ELR (cell line): ENCODE results near the gene LENG9.
"Not testable (repeated sequence)": the region's sequence is repeated elsewhere in the genome, so short reads cannot be mapped to it uniquely, and the experiment has no call there.

Source experiments
- DNase-seq: peaks from one replicate; pipeline ENCODE4 v3.0.0-alpha.2; 2015; ENCODE audit warnings: low read depth

LENG9 gene

GRCh38 chr19:54459282-54460229 is 4.0 kb downstream of the LENG9 start:
- no peak for DNase-seq

GRCh38 chr19:54458648-54459281 is 4.8 kb downstream of the LENG9 start:
- DNase-seq: no peak

DNA sequence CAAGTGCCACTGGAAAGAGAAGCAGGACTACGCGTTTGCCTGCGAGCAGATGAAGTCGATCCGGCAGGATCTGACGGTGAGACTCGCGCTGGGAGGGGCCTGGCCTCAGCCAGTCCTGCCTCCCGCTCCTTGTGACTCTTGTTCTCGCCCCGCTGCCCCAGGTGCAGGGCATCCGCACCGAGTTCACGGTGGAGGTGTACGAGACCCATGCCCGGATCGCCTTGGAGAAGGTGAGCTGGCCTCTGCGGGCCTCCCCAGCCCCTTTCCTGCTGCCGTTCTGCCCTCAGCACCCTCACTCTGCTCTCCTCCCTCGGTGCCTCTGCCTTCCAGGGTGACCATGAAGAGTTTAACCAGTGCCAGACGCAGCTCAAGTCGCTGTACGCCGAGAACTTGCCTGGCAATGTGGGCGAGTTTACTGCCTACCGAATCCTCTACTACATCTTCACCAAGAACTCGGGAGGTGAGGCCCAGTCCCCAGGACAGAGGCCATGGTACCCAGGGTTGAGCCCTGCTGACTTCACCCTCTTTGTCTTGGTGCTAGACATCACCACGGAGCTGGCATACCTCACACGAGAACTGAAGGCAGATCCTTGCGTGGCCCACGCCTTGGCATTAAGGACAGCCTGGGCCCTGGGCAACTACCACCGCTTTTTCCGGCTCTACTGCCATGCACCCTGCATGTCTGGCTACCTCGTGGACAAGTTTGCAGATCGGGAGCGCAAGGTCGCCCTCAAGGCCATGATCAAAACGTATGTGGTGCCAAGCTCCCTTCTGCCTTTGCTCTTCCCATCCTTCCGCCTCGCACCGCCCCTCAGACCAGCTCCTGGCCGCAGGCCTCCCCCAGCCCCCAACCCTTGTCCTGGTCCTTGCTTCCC is 5.6 kb downstream of the LENG9 start:
- DNase-seq: no peak

DNA sequence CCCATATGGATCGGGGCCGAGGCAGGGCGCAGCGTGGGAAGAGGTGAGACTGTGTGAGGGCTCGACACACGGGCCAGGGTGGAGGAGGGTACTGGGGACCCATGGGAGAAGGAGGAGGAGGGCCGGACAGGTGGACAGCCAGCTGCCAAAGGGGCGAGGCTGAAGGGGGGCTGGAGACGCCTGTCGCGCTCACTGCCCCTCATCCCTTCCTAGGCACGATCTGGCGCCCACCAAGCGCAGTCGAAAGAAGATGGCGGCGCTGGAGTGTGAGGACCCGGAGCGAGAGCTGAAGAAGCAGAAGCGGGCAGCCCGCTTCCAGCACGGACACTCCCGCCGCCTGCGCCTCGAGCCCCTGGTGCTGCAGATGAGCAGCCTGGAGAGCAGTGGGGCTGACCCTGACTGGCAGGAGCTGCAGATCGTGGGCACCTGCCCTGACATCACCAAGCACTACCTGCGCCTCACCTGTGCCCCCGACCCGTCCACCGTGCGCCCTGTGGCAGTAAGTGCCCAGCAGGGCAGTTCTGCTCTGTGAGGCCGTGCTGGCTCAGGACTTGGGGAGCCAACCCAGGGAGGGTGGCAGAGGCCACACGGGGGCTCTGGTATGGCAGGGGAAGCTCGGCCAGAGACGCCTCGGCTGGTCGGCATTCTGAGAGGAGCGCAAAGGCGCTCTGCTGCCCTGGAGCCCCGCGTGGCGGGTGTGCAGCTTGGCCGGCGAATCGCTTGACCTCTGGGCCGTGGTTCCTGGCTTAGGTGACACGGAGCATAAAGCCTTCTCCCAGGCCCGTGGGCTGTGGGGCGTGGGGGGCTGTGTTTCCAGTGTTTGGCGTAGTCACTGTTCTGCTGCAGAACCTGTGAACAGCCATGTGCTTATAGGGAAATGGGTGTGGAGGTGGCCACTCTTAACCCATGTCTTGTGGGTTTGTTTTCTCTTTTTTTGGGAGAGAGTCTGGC is 6.9 kb downstream of the LENG9 start:
- no peak for DNase-seq

GRCh38 chr19:54455786-54456422 is 7.7 kb downstream of the LENG9 start:
- no peak for DNase-seq

GRCh38 chr19:54454781-54455675 is 8.6 kb downstream of the LENG9 start:
- DNase-seq: no peak

DNA sequence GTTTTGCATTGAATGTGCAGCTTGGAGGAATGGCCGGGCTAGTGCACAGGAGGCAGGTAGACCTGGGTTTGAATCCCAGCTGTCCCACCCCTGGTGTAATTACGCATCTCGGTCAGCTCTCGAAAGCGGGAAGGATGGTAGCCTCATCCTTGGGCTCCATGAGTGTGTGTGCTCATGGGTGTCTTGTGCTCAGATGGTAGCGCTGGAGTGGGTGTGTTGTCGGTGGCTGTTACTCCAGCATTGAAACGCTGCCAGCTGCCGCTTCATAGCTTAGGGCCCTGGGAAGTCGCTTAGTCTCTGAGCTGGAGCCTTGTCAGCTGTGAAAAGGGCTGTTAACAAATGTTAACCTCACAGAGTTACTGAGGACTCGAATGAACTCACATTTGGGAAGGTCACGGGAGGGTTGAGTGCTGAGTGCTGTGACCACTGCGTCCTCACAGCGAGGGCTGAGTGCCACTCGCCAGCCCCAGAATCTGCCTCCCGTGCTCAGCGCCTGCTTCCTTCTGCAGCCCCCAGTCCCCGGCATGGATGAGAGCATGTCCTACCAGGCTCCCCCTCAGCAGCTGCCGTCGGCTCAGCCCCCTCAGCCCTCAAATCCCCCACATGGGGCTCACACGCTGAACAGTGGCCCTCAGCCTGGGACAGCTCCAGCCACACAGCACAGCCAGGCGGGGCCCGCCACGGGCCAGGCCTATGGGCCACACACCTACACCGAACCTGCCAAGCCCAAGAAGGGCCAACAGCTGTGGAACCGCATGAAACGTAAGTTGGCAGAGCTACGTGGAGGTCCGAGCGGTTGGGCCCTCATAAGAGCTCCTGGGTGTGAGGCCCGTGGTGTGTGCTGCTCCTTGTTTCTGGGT is 9.4 kb downstream of the LENG9 start:
- no peak for DNase-seq

GRCh38 chr19:54452626-54453025 is 11.0 kb downstream of the LENG9 start:
- no peak for DNase-seq

DNA sequence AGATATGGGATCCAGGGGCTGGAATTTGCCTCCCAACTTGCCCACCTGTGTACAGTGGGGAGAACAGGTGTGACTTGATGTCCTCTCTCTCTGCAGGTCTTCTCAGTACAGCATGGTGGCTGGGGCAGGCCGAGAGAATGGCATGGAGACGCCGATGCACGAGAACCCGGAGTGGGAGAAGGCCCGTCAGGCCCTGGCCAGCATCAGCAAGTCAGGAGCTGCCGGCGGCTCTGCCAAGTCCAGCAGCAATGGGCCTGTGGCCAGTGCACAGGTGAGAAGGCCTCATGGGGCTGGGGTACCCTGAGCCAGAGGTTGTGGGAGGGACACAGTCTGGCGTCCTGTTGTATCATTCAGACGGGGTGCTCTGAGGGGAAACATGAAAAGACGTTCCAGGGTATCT is 11.6 kb downstream of the LENG9 start:
- no peak for DNase-seq

DNA sequence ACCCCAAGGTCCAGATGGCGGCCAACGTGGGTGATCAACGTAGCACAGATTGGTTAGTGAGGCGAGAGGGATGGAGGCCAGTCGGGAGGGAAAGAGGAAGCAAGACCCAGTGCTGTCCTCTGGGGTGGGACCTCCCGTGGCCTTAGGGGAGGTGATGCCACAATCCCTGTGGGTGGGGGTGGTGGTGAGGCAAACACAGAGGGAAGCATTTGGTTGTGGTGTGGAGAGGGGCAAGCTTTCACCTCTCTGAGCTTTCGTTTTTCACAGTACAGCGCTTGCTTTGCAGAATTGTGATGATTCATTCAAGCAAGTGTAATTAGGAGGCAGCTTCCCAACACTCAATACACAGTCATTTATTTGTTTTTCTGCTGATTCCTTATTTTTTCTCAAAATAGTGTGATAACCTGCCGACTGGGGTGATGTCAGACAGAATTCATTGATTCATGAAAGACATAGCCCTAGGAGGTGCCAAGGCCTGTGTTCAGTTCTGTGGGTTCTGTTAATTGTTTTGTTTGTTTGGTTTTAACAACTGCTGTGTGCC is 12.2 kb downstream of the LENG9 start:
- no peak for DNase-seq

- peak; percentile 41 for DNase-seq
These were observed 13.9 kb downstream of the LENG9 start for GRCh38 chr19:54449701-54450069.

- peak; percentile 96 for DNase-seq
These were observed 14.5 kb downstream of the LENG9 start, which contains the start of gene LENG8 for GRCh38 chr19:54448774-54449700. TSS of gene LENG8 (plus strand) at chr19:54449199. CDS start at chr19:54451345, 2,146 bp downstream.

- peak; percentile 78 for DNase-seq
These were observed 15.4 kb downstream of the LENG9 start for GRCh38 chr19:54448040-54448773.

DNA sequence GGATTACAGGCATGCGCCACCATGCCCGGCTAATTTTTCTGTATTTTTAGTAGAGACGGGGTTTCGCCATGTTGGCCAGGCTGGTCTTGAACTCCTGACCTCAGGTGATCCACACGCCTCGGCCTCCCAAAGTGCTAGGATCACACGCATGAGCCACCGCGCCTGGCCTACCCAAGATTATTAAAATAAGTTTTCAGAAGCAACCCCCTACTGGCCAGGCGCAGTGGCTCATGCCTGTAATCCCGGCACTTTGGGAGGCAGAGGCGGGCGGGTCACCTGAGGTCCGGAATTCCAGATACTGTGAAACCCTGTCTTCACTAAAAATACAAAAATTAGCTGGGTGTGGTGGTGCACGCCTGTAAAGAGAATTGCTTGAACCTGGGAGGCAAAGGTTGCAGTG is 17.2 kb downstream of the LENG9 start:
- not testable (repeated sequence) for DNase-seq

DNA sequence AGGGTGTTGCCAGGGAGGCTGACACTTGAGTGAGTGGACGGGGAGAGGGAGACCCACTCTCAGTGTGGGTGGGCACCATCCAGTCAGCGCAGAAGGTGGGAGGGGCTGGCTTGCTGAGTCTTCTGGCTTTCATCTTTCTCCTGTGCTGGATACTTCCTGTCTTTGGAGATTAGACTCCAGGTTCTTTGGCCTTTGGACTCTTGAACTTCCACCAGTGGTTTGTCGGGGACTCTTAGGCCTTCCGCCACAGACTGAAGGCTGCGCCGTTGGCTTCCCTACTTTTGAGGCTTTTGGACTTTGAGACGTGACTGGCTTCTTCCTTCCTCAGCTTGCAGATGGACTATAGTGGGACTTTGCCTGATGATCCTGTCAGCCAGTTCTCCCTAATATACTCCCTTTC is 18.8 kb downstream of the LENG9 start:
- no peak for DNase-seq

GRCh38 chr19:54440641-54441040 is 22.9 kb downstream of the LENG9 start:
- no peak for DNase-seq
